Posterior cingulate gyrus (tissue), 11 donors: Measurements from ENCODE around the gene TTC12.
"Not testable (repeated sequence)": the region's sequence is repeated elsewhere in the genome, so short reads cannot be mapped to it uniquely, and the experiment has no call there.

Experiments used
- DNase-seq, 10 donors: peaks; one replicate each; pipeline versions ENCODE4 v3.0.0 to v3.0.0-alpha.2; 2020 to 2021; ENCODE audit warnings: mixed read lengths in 3 of 10
- intact Hi-C: fragments of 100-400 bp; cut with DNase I; formaldehyde crosslinking; loops from one replicate; pipeline ENCODE4 v1.15.1; 2023

TTC12 gene

DNA sequence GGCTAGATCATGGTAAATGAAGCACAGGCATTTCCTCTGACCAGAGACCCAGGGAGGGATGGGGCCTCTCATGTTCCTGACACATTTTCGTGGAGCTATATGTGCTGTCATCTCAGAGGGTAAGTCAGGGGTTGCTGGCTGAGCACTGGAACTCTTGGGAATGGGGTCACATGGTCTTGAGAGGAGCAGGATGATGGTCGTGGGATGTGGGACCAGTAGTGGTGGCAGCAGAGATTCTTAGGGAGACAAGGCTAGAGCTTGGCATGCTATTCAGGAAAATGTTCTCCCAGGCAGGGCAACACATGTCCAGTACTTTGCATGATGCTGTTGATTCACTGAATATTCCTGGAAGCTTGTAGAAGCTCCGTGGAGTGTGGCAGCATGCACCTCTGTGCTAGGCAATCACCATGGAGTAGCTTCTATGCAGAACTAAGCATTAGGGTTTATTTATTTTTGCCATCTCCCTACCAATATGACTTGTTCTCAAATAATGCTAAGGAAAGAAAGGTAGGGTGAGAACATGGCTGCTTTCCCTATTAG lies 31.4 kb upstream of the TTC12 start:
- DNase-seq, result no peak
- intact Hi-C loops, result no loop called here

DNA sequence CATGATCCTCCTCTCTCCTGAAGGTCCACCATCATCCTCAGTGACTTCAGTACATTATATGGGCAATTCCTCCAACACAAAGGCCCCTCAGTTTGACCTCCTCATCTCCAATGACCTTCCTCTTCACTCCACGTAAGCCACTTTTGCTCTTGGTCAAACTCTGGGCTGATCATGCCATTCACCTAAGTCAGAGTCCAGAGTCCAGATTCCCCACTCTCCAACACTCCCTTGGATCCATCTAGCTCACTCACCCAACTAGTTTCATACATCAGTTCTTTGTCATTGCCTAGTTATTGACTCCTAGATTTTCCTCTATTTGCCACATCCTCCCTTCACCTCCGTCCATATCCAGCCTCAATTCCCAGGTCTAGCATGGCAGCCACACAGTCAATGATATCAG lies 30.5 kb upstream of the TTC12 start:
- intact Hi-C loops, result no loop called here

DNA sequence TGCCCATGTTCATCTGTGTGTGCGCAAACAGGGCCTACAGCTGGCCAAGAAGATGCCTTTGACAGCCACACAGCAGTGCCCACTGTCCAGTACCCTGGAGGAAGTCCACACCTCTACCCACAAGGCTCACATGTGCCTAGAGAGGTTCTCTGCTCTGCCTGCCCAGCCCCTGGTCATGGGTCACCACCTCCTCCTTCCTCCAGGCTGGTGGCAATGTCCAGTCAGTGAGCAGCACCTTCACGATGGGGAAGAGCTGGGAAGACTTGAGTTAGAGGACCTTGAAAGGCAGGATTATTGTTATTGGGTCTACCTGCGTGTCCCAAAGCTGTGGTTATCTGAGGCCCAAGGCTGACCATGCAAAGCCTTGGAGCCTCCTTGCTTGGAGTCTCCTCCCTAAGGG lies 28.4 kb upstream of the TTC12 start:
- DNase-seq, result no peak
- intact Hi-C loops, result no loop called here

More for the DNA sequence above, 30.5 kb upstream of the TTC12 start:
- no peak for DNase-seq

DNA sequence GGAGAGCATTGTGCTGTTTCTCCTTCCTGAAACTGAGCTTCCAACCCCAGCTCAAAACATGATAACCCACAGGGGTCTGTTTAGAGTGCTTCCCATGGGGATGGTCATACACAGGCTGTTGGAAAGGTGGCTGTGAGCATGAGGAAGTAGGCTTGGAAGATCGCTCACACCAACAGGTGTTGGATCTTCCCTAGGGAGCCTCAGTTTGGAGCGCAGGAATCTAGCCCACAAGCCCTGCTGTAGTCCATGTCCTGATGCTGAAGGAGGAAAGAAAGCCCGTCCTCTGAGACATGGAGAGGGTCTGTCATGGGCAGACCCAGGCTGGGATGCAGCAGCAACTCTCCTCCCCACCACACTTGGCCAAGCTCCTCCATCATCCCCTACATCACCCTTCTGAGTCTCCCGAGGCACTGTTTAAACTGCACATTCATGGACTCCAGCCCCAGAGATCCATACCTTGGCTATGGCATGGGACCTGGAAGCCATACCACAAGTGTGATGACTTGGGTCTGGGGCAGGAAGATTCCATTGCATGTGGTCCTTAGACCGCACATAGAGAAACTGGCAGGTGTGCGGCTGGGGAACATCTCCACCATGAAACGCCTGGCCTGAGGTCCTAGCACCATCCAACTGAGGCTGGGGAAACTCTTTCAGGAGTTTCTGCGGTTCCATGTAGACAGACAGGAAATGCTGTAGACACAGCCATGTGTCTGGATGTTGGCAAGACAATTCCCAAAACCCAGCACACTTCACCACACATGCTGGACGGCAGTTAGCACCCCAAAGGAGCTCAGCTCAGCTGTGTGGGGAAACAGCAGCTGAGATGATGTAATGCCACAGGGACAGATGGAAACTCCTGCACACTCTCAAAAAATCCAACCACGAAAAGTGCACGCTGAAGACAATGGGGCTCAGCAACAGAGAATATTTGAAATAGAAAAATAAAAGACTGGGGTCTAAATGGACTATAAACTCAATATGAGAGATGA lies 27.6 kb upstream of the TTC12 start:
- peak in 2 of 10 donors; percentile 28 to 87 for DNase-seq
- intact Hi-C loops, result no loop called here

DNA sequence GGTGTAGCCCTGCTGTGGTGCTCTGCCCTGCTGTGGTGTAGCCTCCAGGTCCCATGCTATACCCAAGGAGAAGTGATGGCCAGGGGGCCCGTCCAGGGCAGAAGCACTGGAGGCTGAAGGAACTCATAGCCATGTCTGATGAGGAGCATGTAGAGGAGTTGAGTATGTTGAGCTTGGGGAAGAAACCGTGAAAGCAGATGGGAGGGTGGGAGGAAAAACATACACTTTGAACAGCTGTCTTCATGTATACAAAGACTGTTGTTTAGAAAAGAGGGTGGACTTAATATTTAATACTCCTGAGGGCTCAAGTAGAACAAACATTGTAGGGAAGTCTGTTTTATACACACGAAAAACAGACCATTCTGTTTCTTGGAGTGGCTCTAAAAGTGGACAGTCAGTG lies 26.6 kb upstream of the TTC12 start:
- intact Hi-C loops, result loop anchor here (2.0 kb wide), 2 partner anchors 701 to 997 kb away; no protein-coding TSS in a partner anchor
- no peak for DNase-seq

DNA sequence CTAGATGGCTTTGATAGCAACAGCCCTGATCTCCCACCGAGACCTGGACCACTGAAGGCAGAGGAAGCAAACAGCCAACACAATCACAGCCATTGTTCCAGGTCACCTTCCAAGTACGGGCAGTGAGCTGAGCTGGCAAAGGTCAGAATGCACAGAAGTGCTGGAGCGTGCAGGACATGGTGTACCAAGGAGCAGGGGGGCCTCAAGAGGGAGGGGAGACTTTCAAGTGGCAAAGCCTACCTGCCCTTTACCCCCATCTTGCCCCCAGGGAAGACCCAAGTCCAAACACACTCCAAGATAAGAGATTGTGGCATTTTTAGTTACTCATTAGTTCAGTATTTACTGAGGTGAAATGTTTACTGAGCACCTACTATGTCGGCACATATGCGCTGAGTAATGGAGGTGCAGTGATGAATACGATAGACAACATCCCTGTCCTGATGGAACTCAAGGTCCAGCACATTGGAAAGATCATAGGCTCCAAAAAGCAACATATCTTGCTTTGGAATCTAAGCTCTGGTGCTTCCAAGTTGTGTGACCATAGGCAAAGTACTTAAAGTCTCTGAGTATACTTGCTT lies 26.0 kb upstream of the TTC12 start:
- intact Hi-C loops, result loop anchor here (2.0 kb wide), 2 partner anchors 702 to 998 kb away; no protein-coding TSS in a partner anchor

DNA sequence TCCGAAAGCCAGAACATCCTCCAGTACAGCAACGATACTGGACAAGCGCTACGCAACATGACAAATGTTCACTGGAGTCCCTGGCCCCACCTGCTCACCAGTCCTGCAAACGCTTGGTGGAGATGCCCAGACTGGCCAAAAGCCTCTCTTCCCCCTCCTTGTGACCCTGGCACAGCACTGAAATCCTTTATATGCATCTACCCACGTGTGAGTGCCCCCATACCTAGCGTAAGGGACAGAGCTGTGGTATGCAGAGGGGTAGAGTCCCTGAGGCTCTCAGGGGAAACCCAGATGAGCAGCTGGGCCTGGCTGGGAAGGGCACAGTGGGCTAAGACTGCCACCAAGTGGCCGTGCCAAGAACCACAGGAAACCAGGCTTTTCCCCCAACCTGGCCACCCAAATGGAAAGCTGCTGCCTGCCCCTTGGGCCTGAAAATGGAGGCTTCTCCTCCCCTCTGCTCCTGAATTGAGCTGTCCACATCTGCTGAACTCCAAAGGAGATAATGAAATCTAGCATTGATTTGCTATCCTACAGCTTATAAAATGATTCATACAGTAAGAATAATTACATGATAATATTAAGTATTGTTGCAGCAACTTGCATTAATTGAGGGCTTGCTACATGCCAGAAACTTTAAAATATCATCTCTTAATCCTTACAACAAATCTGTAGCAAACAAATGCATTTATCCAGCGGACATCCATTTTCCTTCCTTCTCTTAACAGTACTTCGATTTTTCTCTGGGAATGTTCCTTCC lies 24.8 kb upstream of the TTC12 start:
- intact Hi-C loops, result loop anchor here (2.0 kb wide), 2 partner anchors 703 to 999 kb away; no protein-coding TSS in a partner anchor
- peak; percentile 49 to 96 (median 75) for DNase-seq

More for the DNA sequence above, 26.0 kb upstream of the TTC12 start:
- no peak for DNase-seq

DNA sequence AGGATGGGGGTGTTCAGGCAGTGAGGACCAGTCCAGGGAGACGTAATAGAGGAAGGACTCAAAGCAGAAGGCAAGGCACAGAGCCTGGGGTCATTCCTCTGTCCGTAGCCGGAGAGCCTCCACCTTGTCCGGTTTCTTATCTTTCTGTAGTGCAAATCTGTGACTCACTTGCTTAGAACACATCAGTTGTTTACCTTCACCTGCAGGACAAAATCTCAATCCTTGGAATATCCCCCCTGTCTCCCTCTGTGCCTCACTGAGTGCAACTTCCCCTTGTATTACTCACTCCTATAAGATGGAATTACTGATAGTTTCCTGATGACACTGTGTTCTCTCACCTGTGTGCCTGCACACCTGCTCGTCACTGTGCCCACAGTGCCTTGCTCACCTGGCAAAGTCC lies 20.4 kb upstream of the TTC12 start:
- DNase-seq, result no peak
- intact Hi-C loops, result no loop called here

DNA sequence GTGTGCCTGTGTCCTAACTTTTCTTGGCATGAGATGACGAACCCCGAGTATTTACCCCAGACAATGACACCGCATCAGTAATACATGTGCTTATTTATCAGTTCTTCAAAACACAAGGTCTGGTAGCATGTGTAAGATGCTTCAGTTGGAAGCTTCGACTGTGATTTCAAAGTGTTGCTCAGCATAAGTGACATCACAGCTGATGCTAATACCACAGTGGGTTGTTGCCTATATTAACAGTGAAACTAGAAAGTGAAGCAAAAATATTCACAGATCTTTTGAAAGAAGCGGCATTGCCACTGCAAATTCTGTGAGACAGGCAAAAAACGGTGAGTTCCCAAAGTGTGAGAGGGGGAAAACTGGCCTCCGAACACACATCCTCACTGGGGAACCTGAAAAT lies 18.4 kb upstream of the TTC12 start:
- no peak for DNase-seq
- intact Hi-C loops, result no loop called here

DNA sequence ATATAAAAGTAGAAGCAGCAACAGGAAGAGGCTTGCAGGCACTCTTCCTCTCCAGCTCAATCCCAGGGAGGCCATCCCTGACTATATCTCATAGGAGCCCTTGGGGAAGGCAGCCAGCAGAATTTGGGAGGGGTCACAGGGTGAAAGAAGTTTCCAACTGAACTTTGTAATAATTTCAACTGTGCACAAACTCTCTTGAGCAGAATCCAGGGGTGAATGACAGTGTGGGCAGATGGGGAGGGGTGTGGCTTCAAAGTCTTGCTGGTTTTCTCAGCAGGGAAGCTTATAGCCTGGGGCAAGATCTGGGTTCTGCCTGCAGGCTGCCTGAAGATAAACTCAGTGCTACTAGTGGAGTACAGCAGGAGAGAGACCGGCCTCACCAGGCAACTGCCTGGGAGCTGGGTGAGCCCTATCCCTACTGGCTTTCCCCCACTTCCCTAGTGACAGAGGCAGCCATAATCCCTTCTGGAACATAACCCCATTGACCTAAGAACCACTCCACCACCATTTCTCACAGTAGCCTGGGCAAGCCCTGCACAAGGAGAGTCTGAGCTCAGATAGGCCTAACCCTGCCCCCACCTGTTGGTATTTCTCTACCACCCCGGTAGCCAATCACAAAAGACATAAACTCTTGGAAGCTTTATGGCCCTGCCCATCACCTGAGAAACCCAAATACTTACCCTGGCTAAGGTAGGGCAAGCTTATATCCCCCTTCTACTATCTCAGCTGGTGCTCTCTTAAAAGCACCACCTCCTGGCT lies 17.8 kb upstream of the TTC12 start:
- no peak for DNase-seq
- intact Hi-C loops, result no loop called here

DNA sequence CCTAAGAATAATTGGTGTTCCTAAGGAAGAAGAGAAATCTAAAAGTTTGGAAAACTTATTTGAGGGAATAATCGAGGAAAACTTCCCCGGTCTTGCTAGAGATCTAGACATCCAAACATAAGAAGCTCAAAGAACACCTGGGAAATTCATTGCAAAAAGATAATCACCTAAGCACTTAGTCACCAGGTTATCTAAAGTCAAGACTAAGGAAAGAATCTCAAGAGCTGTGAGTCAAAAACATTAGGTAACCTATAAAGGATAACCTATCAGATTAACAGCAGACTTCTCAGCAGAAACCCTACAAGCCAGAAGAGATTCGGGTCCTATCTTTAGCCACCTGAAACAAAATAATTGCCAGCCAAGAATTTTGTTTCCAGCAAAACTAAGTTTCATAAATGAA lies 15.9 kb upstream of the TTC12 start:
- intact Hi-C loops, DNase-seq: not testable (repeated sequence)

DNA sequence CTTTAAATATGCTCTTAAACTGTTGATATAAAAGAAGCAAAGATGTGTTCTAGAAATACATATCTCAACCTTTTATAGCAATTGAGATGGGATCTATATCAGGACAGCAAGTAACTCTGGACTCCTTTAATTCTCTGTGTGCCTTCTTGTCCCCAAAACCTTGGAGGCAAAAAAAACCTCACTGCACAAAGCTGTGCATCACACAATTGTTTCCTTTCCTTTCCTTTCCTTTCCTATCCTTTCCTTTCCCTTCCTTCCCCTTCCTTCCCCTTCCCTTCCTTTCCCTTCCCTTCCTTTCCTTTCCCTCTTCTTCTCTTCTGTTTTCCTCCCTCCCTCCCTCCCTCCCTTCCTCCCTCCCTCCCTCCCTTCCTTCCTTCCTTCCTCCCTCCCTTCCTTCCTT lies 9.5 kb upstream of the TTC12 start:
- DNase-seq, result no peak
- intact Hi-C loops, result loop anchor here (1.0 to 5.0 kb wide), 4 partner anchors 227 to 957 kb away; no protein-coding TSS in a partner anchor

DNA sequence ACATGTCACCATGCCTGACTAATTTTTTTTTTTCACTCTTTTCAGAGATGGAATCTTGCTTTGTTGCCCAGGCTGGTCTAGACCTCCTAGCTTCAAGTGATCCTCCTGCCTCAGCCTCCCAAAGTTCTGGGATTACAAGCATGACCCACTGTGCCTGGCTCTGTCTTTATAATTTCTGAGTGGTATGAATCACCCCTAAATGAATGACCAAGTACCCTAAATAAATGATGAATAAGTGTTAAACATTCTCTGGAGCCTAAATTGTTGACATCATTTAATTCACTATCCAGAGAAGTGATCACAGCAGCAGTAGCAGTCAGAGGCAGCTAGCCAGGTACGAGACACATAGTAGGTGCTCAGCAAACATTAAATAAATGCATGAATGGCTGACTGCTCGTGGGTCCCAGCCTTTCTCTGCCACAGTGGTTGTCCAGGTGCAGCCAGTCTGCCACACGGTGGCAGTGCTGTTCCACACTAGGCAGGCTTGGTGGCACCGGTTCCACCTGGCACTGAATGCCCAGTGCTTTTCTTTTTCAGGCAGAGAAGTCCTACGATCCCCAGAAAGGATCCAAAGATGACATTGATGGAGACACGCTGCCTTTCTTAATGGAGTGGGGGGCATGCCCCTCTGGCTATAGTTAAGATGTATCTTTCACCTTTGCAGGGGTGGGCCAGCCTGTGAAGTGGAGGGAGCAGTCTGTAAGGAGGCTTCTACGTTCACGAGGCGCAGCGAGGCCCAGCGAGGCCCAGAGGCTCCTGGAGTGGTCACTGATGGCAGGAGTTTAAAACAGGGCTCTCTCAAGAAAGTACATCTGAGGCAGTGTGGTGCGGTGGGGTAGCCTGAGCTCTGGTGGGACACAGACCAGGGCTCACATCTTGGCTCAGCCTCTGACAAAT lies 8.7 kb upstream of the TTC12 start:
- intact Hi-C loops, result loop anchor here (1.0 to 5.0 kb wide), 4 partner anchors 227 to 957 kb away; no protein-coding TSS in a partner anchor
- peak; percentile 68 to 97 (median 87) for DNase-seq

DNA sequence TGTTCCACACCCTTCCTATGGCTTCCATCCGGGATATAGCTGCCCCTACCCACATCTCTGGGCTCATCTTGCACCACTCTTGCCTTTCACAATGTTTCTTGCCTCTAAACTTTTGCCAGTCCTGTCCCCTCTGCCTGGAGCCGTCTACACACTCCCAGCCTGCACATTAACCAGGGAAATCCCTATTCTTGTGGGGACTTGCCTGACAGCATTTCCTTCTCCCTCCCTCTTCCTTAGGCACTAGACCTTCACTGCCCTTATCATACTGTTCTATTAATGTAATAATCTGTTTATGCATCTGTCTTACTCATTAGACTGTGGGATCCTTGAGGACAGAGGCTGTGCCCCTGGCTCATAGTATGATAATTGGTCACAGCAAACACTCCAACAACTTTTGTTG lies 5.8 kb upstream of the TTC12 start:
- intact Hi-C loops, result loop anchor here (5.0 kb wide), 2 partner anchors 489 to 954 kb away; no protein-coding TSS in a partner anchor
- no peak for DNase-seq

DNA sequence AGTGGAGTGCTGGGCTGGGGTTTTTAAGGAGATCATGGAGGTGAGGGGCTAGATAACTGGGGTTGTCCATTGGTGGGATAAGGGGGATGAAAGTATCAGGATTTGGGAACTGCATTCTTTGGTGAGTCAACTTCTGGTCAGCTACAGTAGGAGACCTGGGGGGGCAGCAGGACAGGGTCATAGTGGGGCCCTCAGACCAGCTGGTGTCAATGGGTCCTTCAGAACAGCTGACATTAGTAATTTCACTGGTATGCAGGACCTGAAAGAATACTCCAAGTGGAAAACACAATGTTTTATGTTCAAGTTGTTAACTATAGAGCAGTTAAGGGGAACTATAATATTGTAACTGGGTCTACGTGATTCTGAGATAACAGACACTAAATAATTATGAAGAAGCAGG lies 2.8 kb upstream of the TTC12 start:
- DNase-seq, result no peak
- intact Hi-C loops, result no loop called here

DNA sequence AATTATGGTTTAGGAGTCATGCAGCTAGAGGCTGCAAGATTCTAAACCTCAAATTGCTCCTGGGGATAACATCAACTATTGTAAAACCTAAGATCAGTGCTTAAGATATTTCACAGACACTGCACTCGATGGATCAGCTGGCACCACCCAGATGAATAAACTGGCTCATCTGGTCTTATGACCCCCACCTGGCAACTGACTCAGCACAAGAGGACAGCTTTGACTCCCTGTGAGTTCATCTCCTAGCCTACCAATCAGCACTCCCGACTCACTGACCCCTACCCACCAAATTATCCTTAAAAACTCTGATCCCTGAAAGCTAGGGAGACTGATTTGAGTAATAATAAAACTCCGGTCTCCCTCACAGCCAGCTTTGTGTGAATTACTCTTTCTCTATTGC lies 782 bp upstream of the TTC12 start:
- intact Hi-C loops, result no loop called here
- DNase-seq, result no peak

DNA sequence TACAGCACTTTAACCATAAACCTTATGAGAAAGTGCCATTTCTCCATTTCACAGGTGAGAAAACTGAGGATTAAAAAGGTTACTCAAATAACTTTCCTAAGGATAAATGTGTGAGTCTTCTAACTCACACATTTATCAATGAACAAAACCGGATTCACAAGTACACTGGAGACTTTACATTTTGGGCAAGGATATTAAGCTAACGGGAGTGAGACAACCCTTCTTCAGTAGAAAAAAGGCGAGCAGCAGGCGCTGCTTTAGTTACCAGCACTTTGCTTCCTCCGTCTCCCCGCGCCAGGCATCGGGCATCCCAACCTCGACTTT lies 356 bp upstream of the TTC12 start:
- DNase-seq, result no peak
- intact Hi-C loops, result loop anchor here (2.0 kb wide), 1 partner anchor 459 kb away; the partner anchor contains the start of gene ZW10

DNA sequence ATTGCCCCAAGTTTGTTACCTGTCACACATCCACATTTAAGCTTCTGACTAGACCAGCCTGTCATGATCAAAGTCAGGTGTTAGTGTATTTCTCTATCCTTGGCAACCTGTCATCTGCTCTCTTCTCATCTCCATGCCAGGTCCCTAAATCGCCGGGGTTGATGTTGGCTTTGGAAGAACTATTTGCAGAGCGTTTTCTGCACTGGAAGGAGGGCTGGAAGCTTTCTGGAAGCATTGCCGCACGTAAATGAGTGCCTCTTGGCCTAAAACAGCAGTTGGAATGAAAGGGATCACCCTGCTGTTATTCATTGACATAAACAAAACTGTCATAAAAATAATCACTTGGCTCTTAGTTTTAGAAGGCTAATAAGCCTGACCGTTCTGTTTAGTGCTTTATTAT lies 1.4 kb downstream of the TTC12 start:
- no peak for DNase-seq
- intact Hi-C loops, result loop anchor here (2.0 kb wide), 1 partner anchor 457 kb away; the partner anchor contains the start of gene ZW10

DNA sequence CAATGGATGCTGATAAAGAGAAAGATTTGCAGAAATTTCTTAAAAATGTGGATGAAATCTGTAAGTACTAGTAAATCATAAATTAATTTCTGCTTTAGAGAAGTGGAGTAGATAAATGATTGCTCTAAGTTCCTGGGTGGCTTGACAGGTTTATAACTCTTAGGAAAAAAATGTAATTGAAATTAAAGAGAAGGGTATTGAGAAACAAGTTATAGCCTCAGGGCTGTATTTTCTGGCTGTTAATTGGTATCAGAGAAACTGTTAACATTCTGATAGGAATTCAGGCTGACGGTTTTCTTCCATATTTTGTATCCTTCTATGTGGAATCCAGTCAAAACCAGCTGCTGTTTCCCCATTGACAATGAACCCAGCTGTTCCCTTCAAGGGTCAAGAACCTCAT lies 1.9 kb downstream of the TTC12 start:
- intact Hi-C loops, result no loop called here
- DNase-seq, result no peak
